K562 (cell line): ENCODE results near the gene LY6G6C. TPM values are rescaled to one million over a fixed set of nuclear protein-coding genes. Genes with fewer than 3 reads are reported as not detected.

Source experiments
- ADNP ChIP-seq: fragments of 200-800 bp; sonication (Bioruptor generic); IDR thresholded peaks from 2 replicates; pipeline ENCODE4 v1.6.1; 2016; ENCODE audit warnings: missing genetic modification characterization, missing compliant biosample characterization
- KDM5B ChIP-seq: fragments of 200-600 bp; sonication (generic); IDR thresholded peaks from 2 replicates; pipeline ENCODE4 v1.6.1; 2012; ENCODE audit warnings: low read depth, mild to moderate bottlenecking, moderate library complexity, low read length, control low read depth, inconsistent platforms; ENCODE audit not compliant: insufficient replicate concordance
- MNT ChIP-seq, 2 experiments: fragments of 450-650 bp; conservative IDR thresholded peaks; 2 replicates each; pipeline ENCODE4 v1.6.1; 2017; ENCODE audit warnings: mild to moderate bottlenecking in 2 of 2, moderate library complexity in 2 of 2
- NUFIP1 ChIP-seq: fragments of 450-650 bp; IDR thresholded peaks from 2 replicates; pipeline ENCODE4 v1.6.1; 2018; ENCODE audit not compliant: partially characterized antibody
- TOE1 ChIP-seq, 2 experiments: fragments of 450-650 bp in 1 of 2; sonication (generic) in 1 of 2; formaldehyde crosslinking in 1 of 2; IDR thresholded peaks; 2 replicates each; pipeline versions ENCODE4 v1.7.1 to v1.8.0; 2016 to 2022; ENCODE audit warnings: borderline replicate concordance in 2 of 2, mild to moderate bottlenecking in 2 of 2, antibody characterized with exemption in 1 of 2, inconsistent platforms in 1 of 2, low read depth in 1 of 2, missing genetic modification reagents in 1 of 2, moderate library complexity in 1 of 2
- polyA plus RNA-seq, 8 experiments: library from polyadenylated mRNA; depleted of rRNA in 4 of 8; stranded (reverse) in 5 of 8; unstranded in 3 of 8; fragments of >200 nt; fragmentation: Nextera tagmentation in 2 of 8; fragmentation: Illumina TruSeq in 1 of 8; extraction: Ambion mirVana in 2 of 8; extraction: Trizol in 1 of 8; gene quantifications; 2 replicates each; pipeline versions ENCODE4 v1.2.1 to v1.2.3, GENCODE V29; 2011 to 2014; ENCODE audit warnings: inconsistent platforms in 1 of 8, missing spikeins in 1 of 8
- total RNA-seq, 7 experiments: library from RNA; depleted of rRNA in 6 of 7; stranded (reverse); fragments of >200 nt in 6 of 7; fragmentation: Illumina TruSeq in 2 of 7; extraction: Trizol in 2 of 7; gene quantifications; 2 replicates each; pipeline versions ENCODE4 v1.2.1 to v1.2.3, GENCODE V29; 2011 to 2021; ENCODE audit warnings: low replicate concordance in 1 of 7
- TF ChIP-seq, protein P1 (sequence below), 2 experiments: fragments of 450-650 bp; formaldehyde crosslinking in 1 of 2; IDR thresholded peaks; 2 replicates each; pipeline versions ENCODE4 v1.4.0 to v1.6.1; 2014 to 2020; ENCODE audit warnings: mild to moderate bottlenecking in 2 of 2, borderline replicate concordance in 1 of 2, low read depth in 1 of 2
- TF ChIP-seq, protein P2 (sequence below), 2 experiments: fragments of 450-650 bp in 1 of 2; sonication (generic) in 1 of 2; formaldehyde crosslinking in 1 of 2; IDR thresholded peaks; 2 replicates each; pipeline versions ENCODE4 v1.7.1 to v1.9.0; 2016 to 2022; ENCODE audit warnings: inconsistent platforms in 1 of 2, mild to moderate bottlenecking in 1 of 2, missing genetic modification reagents in 1 of 2

LY6G6C gene
- total and polyA plus RNA-seq, 9 of the 15 experiments (the other 6 are each of a cell fraction or from before 2014, with no cell fraction given) = 0.06 to 0.20 TPM; not detected in 7

- TF ChIP-seq, protein P1, sequence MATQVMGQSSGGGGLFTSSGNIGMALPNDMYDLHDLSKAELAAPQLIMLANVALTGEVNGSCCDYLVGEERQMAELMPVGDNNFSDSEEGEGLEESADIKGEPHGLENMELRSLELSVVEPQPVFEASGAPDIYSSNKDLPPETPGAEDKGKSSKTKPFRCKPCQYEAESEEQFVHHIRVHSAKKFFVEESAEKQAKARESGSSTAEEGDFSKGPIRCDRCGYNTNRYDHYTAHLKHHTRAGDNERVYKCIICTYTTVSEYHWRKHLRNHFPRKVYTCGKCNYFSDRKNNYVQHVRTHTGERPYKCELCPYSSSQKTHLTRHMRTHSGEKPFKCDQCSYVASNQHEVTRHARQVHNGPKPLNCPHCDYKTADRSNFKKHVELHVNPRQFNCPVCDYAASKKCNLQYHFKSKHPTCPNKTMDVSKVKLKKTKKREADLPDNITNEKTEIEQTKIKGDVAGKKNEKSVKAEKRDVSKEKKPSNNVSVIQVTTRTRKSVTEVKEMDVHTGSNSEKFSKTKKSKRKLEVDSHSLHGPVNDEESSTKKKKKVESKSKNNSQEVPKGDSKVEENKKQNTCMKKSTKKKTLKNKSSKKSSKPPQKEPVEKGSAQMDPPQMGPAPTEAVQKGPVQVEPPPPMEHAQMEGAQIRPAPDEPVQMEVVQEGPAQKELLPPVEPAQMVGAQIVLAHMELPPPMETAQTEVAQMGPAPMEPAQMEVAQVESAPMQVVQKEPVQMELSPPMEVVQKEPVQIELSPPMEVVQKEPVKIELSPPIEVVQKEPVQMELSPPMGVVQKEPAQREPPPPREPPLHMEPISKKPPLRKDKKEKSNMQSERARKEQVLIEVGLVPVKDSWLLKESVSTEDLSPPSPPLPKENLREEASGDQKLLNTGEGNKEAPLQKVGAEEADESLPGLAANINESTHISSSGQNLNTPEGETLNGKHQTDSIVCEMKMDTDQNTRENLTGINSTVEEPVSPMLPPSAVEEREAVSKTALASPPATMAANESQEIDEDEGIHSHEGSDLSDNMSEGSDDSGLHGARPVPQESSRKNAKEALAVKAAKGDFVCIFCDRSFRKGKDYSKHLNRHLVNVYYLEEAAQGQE (IDR thresholded peaks at IDR 0.05; ENCODE audit: borderline replicate concordance) = peak; percentile 35
- TF ChIP-seq, protein P1 (CRISPR knock-in tag; IDR thresholded peaks at IDR 0.05; ENCODE audit: low read depth) = no peak
- no peak for TF ChIP-seq MNT (conservative IDR thresholded peaks at IDR 0.05)
- no peak for TF ChIP-seq ADNP (tag)
- no peak for TF ChIP-seq TOE1 (IDR thresholded peaks at IDR 0.05; ENCODE audit: borderline replicate concordance)
- TF ChIP-seq TOE1 (CRISPR knock-in tag; IDR thresholded peaks at IDR 0.05; ENCODE audit: borderline replicate concordance, low read depth) = no peak
- TF ChIP-seq NUFIP1 = no peak
- TF ChIP-seq KDM5B = peak; percentile 23
- TF ChIP-seq, protein P2, sequence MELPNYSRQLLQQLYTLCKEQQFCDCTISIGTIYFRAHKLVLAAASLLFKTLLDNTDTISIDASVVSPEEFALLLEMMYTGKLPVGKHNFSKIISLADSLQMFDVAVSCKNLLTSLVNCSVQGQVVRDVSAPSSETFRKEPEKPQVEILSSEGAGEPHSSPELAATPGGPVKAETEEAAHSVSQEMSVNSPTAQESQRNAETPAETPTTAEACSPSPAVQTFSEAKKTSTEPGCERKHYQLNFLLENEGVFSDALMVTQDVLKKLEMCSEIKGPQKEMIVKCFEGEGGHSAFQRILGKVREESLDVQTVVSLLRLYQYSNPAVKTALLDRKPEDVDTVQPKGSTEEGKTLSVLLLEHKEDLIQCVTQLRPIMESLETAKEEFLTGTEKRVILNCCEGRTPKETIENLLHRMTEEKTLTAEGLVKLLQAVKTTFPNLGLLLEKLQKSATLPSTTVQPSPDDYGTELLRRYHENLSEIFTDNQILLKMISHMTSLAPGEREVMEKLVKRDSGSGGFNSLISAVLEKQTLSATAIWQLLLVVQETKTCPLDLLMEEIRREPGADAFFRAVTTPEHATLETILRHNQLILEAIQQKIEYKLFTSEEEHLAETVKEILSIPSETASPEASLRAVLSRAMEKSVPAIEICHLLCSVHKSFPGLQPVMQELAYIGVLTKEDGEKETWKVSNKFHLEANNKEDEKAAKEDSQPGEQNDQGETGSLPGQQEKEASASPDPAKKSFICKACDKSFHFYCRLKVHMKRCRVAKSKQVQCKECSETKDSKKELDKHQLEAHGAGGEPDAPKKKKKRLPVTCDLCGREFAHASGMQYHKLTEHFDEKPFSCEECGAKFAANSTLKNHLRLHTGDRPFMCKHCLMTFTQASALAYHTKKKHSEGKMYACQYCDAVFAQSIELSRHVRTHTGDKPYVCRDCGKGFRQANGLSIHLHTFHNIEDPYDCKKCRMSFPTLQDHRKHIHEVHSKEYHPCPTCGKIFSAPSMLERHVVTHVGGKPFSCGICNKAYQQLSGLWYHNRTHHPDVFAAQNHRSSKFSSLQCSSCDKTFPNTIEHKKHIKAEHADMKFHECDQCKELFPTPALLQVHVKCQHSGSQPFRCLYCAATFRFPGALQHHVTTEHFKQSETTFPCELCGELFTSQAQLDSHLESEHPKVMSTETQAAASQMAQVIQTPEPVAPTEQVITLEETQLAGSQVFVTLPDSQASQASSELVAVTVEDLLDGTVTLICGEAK (IDR thresholded peaks at IDR 0.05) = no peak
- TF ChIP-seq, protein P2 (CRISPR knock-in tag; IDR thresholded peaks at IDR 0.05) = no peak
Measured at GRCh38 chr6:31763619-31763940, 42.0 kb upstream of the LY6G6C start (continued).
